Measurements from ENCODE around the gene TRPM8.

The TRPM8 gene

DNA sequence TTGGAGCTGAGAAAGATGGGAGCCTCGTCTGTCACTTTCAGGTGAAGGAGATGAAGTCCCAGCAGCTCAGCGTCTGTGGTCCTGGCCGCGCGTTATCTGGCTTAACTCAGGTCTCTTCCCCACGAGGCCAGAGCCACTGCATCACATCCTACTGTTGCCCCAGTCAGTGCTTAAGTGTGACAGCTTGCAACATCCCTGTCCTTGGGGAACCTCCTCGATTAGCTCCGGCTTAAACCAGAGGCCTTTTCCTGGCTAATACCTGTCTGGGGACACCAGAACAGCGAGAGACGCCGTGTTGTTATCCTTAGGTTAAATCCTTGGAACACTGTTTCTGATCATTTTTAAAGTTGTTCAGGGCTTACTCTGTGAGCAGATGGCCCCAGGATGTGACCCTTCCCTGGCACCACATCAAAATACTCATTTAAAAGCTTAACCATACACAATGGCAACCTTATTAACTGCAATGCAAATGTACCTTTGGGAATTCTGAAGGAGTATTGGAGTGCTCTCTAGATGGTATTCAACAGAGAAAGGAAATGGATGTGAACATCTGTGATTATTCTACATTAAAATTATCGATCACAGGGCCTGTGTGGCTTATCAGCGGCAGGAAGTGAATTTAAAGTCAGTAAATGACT, 72.2 kb downstream of the TRPM8 start:
- H3K36me3 ChIP-seq (replicated peaks), result no peaks in the 10 kb centered on the region
- no peaks in the 10 kb centered on the region for H3K9me3 ChIP-seq
- no peak for DNase-seq (ENCODE audit: low spot score in 2 of 2)
- no peaks in the 10 kb centered on the region for H3K4me1 ChIP-seq
- in situ Hi-C loops (cut with MboI; ENCODE audit: low sequenced_read_pairs), result loop anchor here (25.0 kb wide), 1 partner anchor 548 kb away; no protein-coding TSS in a partner anchor
- H3K27me3 ChIP-seq (ENCODE audit: low read depth), result no peaks in the 10 kb centered on the region
- H3K4me3 ChIP-seq, result no peak overlapping the region

DNA sequence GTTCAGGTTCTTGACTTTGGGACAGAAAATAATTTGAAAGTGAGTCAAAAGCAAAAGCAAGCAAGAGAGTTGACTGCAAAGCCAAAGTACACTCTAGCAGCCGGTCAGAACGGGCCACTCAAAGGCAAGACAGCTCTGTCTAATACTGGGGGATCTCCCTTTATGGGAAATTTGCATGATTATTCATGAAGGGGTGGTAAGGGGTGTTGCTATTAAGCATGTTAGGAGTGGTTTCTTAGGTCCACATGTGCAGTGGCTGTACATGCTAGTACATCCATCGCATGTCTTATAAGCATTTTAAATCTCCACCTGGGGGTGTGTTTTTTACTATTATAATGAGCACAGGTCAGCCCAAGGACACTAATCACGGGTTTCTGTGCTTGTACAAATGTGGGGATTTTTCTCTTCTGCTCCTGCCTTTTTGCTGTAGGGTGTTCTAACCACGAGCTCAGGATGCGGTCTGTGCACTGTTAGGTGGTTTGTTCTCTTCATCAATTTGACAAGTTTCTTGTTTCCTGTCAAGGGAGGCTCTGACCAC, 73.2 kb downstream of the TRPM8 start:
- H3K4me3 ChIP-seq, result no peak overlapping the region
- no peaks in the 10 kb centered on the region for H3K4me1 ChIP-seq
- no peaks in the 10 kb centered on the region for H3K9me3 ChIP-seq
- no peak for DNase-seq (ENCODE audit: low spot score in 2 of 2)
- no peaks in the 10 kb centered on the region for H3K27me3 ChIP-seq (ENCODE audit: low read depth)
- in situ Hi-C loops (cut with MboI; ENCODE audit: low sequenced_read_pairs), result loop anchor here (25.0 kb wide), 1 partner anchor 547 kb away; no protein-coding TSS in a partner anchor
- H3K36me3 ChIP-seq (replicated peaks), result no peaks in the 10 kb centered on the region

GRCh38 chr2:233991196-233991595, 74.0 kb downstream of the TRPM8 start:
- H3K9me3 ChIP-seq, result no peaks in the 10 kb centered on the region
- in situ Hi-C loops (cut with MboI; ENCODE audit: low sequenced_read_pairs), result loop anchor here (25.0 kb wide), 1 partner anchor 546 kb away; no protein-coding TSS in a partner anchor
- H3K36me3 ChIP-seq (replicated peaks), result no peaks in the 10 kb centered on the region
- no peaks in the 10 kb centered on the region for H3K27me3 ChIP-seq (ENCODE audit: low read depth)
- DNase-seq (ENCODE audit: low spot score in 2 of 2), result no peak
- H3K4me3 ChIP-seq, result no peak overlapping the region
- no peaks in the 10 kb centered on the region for H3K4me1 ChIP-seq

DNA sequence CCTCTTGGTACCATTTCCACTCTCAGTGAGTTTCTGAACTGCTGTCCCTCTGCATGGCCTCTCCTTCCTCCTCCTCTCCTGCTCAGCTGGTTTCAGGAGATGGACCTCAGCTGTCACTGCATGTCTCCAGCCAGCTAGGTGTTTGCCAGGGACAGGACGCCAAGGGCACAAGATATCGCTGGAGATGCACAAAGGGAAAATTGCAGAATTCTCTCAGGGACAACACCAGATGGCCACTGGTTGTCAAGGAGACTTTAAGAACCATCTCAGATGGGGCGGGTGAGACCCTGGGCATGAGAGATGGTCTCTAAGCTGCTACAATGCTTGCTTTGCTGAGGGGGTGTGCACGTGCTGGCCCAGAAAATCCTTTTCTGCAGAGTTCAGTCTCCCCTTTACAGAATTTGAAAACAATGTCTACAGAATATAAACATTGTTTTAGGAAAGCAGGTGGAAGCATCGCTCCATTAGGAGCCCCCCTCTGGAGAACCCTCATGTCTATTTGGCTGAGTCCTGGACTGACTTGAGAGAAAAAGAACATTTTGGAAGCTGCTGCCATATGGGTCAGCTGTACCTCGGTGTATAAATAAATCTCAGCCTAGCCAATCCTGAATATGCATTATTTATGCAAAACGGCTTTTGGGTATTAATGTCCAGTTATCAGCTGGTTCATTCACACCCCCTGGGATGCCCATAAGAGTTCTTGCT, 75.5 kb downstream of the TRPM8 start:
- H3K27me3 ChIP-seq (ENCODE audit: low read depth), result no peaks in the 10 kb centered on the region
- in situ Hi-C loops (cut with MboI; ENCODE audit: low sequenced_read_pairs), result loop anchor here (25.0 kb wide), 1 partner anchor 545 kb away; no protein-coding TSS in a partner anchor
- H3K4me1 ChIP-seq, result no peaks in the 10 kb centered on the region
- no peak for DNase-seq (ENCODE audit: low spot score in 2 of 2)
- no peaks in the 10 kb centered on the region for H3K9me3 ChIP-seq
- H3K4me3 ChIP-seq, result no peak overlapping the region
- H3K36me3 ChIP-seq (replicated peaks), result no peaks in the 10 kb centered on the region

DNA sequence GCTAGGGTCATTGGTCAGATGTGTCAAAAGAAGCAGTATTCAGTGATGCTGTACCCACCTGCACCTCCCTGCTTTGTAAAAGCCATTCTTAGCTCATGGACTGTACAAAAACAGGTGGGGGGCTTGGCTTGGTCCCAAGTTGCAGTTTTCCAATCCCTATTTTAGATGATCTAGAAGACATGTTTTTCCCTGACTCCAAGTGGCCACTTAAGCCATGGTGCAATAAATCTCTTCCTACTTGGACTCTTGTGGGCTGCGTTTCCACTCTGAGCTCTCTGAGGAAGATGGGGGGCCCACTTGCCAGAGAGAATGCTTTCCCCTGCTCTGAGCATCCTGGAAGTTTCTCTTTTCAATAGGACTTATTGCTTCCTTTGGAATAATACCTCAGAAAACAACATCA, 76.3 kb downstream of the TRPM8 start:
- no peaks in the 10 kb centered on the region for H3K36me3 ChIP-seq (replicated peaks)
- no peaks in the 10 kb centered on the region for H3K4me1 ChIP-seq
- DNase-seq (ENCODE audit: low spot score in 2 of 2), result no peak
- no peak overlapping the region for H3K4me3 ChIP-seq
- in situ Hi-C loops (cut with MboI; ENCODE audit: low sequenced_read_pairs), result loop anchor here (25.0 kb wide), 1 partner anchor 544 kb away; no protein-coding TSS in a partner anchor
- no peaks in the 10 kb centered on the region for H3K9me3 ChIP-seq
- no peaks in the 10 kb centered on the region for H3K27me3 ChIP-seq (ENCODE audit: low read depth)

GRCh38 chr2:233994151-233994550, 77.0 kb downstream of the TRPM8 start:
- DNase-seq (ENCODE audit: low spot score in 2 of 2), result no peak
- no peaks in the 10 kb centered on the region for H3K9me3 ChIP-seq
- H3K36me3 ChIP-seq (replicated peaks), result no peaks in the 10 kb centered on the region
- no peaks in the 10 kb centered on the region for H3K4me1 ChIP-seq
- no peaks in the 10 kb centered on the region for H3K27me3 ChIP-seq (ENCODE audit: low read depth)
- H3K4me3 ChIP-seq, result no peak overlapping the region
- in situ Hi-C loops (cut with MboI; ENCODE audit: low sequenced_read_pairs), result loop anchor here (25.0 kb wide), 1 partner anchor 543 kb away; no protein-coding TSS in a partner anchor

DNA sequence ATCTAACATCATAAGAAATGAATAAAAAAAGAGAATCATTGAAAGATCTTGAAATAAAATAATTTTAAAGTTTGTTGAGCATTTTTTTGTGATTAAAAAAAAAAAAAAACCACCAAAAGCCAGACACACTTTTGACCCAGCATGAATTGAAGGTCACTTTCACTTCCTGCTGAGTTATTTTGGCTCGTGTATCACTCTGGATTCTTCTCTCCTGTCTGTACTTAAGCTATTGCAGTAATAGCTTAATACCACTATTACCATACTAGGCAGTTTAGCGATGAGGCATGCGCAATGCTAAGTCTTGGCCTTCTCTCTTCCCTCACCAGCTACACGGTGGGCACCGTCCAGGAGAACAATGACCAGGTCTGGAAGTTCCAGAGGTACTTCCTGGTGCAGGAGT, 78.8 kb downstream of the TRPM8 start:
- in situ Hi-C loops (cut with MboI; ENCODE audit: low sequenced_read_pairs), result loop anchor here (25.0 kb wide), 1 partner anchor 541 kb away; no protein-coding TSS in a partner anchor
- Histone ChIP-seq H3K4me1 (no peaks in the 10 kb centered on the region), H3K36me3 (replicated peaks) (no peaks in the 10 kb centered on the region), H3K9me3 (no peaks in the 10 kb centered on the region), H3K4me3 (no peak overlapping the region), H3K27me3 (ENCODE audit: low read depth) (no peaks in the 10 kb centered on the region)
- no peak for DNase-seq (ENCODE audit: low spot score in 2 of 2)

GRCh38 chr2:233996461-233996860, 79.3 kb downstream of the TRPM8 start:
- in situ Hi-C loops (cut with MboI; ENCODE audit: low sequenced_read_pairs), result loop anchor here (25.0 kb wide), 1 partner anchor 541 kb away; no protein-coding TSS in a partner anchor

GRCh38 chr2:233997707-233998106, 80.5 kb downstream of the TRPM8 start:
- no peaks in the 10 kb centered on the region for H3K9me3 ChIP-seq
- no peak for DNase-seq (ENCODE audit: low spot score in 2 of 2)
- no peaks in the 10 kb centered on the region for H3K36me3 ChIP-seq (replicated peaks)
- no peak overlapping the region for H3K4me3 ChIP-seq
- peaks cover 7% of the 10 kb centered on the region for H3K27me3 ChIP-seq (ENCODE audit: low read depth)
- H3K4me1 ChIP-seq, result no peaks in the 10 kb centered on the region
- in situ Hi-C loops (cut with MboI; ENCODE audit: low sequenced_read_pairs), result loop anchor here (25.0 kb wide), 1 partner anchor 540 kb away; no protein-coding TSS in a partner anchor

More at GRCh38 chr2:233996461-233996860, 79.3 kb downstream of the TRPM8 start:
- Histone ChIP-seq H3K27me3 (ENCODE audit: low read depth) (no peaks in the 10 kb centered on the region), H3K36me3 (replicated peaks) (no peaks in the 10 kb centered on the region), H3K9me3 (no peaks in the 10 kb centered on the region), H3K4me3 (no peak overlapping the region), H3K4me1 (no peaks in the 10 kb centered on the region)
- no peak for DNase-seq (ENCODE audit: low spot score in 2 of 2)

- H3K36me3 ChIP-seq (replicated peaks), result no peaks in the 10 kb centered on the region
- no peaks in the 10 kb centered on the region for H3K4me1 ChIP-seq
- no peak overlapping the region for H3K4me3 ChIP-seq
- in situ Hi-C loops (cut with MboI; ENCODE audit: low sequenced_read_pairs), result loop anchor here (25.0 kb wide), 1 partner anchor 538 kb away; no protein-coding TSS in a partner anchor
- no peaks in the 10 kb centered on the region; the same call in 1 of the 2 replicates for H3K9me3 ChIP-seq
- no peak for DNase-seq (ENCODE audit: low spot score in 2 of 2)
- peaks cover 13% of the 10 kb centered on the region for H3K27me3 ChIP-seq (ENCODE audit: low read depth)
Measured at GRCh38 chr2:233999182-233999581, 82.0 kb downstream of the TRPM8 start.

DNA sequence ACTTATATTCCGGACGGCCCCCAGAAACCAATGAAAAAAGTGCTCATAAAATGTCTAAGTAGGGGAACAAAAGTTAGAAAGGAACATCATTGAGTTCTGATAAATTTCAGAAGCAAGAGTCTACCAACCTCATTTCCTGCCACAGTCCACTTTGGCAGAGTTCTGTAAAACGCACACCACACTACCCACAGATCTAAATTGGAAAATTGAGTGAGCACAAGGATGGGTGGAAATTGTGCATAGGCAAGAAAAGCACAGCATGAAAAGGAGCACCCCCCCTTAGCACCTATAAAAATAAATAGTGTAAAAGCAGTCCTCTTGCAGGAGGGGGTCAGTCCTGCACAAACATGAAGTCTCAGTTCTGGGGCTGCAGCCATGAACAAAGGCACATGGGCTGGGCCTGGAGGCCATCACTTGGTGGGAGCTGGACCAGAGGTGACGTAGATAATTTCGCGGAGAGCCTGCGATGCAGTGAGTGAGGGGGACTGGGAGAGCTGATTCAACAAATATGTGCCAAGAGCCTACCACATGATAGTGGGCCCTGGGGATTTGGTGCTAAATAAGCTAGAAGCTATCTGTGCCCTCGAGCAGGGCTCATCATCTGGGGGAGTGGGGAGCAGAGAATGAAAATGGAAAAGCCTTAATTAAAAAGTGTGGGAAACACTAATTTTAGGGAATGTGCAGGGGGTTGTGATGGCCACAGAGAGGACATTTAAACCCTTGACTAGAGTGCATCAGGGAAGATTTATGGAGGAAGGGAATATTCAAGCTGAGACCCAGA, 84.4 kb downstream of the TRPM8 start:
- in situ Hi-C loops (cut with MboI; ENCODE audit: low sequenced_read_pairs), result no loop called here
- H3K4me3 ChIP-seq, result no peak overlapping the region
- H3K4me1 ChIP-seq, result no peaks in the 10 kb centered on the region
- no peak for DNase-seq (ENCODE audit: low spot score in 2 of 2)
- H3K36me3 ChIP-seq (replicated peaks), result no peaks in the 10 kb centered on the region
- no peaks in the 10 kb centered on the region; the same call in 1 of the 2 replicates for H3K9me3 ChIP-seq
- peaks cover 14% of the 10 kb centered on the region for H3K27me3 ChIP-seq (ENCODE audit: low read depth)

- H3K36me3 ChIP-seq (replicated peaks), result no peaks in the 10 kb centered on the region
- H3K4me1 ChIP-seq, result no peaks in the 10 kb centered on the region
- in situ Hi-C loops (cut with MboI; ENCODE audit: low sequenced_read_pairs), result no loop called here
- H3K4me3 ChIP-seq, result no peak overlapping the region
- no peak for DNase-seq (ENCODE audit: low spot score in 2 of 2)
- H3K27me3 ChIP-seq (ENCODE audit: low read depth), result peaks cover 17% of the 10 kb centered on the region
- no peaks in the 10 kb centered on the region; the same call in 1 of the 2 replicates for H3K9me3 ChIP-seq
Measured at GRCh38 chr2:234002281-234002680, 85.1 kb downstream of the TRPM8 start.

DNA sequence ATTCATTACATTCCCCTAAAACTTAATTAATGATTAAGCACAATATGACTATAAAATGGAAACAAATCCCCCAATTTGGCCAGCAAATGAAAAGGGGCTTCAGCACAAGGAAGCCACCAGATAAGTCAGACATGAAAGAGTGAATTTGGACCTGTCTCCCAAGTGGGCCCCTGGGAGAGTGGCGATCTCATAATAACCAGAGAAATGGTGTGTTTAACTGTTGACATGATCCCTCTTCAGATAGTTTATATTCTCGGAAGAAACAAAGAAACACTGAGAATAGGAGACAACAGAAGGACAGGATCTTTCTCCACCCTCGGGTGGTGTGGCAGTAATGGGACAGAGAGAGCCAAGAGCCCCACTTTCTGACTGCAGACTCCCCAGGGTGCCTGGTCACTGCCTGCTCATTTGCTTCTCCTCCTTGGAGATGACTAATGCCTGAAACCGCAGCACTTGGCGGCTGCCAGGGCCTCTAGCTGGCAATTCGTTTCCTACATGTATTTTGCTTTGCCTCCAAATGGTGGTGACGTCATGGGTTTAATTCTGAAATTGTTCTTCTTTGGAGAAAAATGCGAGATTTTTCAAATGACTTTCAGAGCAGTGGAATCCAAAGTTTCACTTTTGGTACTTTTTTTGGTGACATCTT, 86.9 kb downstream of the TRPM8 start:
- no peak for DNase-seq (ENCODE audit: low spot score in 2 of 2)

More for the DNA sequence above, 86.9 kb downstream of the TRPM8 start:
- in situ Hi-C loops (cut with MboI; ENCODE audit: low sequenced_read_pairs), result no loop called here
- Histone ChIP-seq H3K36me3 (replicated peaks) (no peaks in the 10 kb centered on the region), H3K27me3 (ENCODE audit: low read depth) (peaks cover 17% of the 10 kb centered on the region), H3K9me3 (no peaks in the 10 kb centered on the region; the same call in 1 of the 2 replicates), H3K4me3 (no peak overlapping the region), H3K4me1 (no peaks in the 10 kb centered on the region)
